ENCODE data around the gene PRSS12.

DNA sequence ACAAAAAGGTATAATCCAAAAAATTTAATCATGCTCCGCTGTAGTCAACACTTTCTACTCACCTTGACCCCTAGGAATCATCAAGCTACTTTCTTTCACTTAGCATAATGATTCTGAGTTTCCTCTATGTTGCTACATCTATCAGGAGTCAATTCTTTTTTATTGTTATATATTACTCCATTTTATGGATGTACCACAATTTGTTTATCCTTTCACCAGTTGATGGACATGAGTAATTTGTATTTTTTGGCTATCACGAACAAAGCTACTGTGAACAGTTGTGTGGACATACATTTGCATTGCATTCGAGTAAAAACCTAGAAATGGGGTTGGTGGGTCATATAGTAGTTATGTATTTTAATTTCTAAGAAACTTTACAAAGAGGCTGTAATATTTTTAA lies 102.9 kb downstream of the PRSS12 start:
- no peak for TF ChIP-seq MYC (IDR thresholded peaks at IDR 0.05; ENCODE audit: low read depth, low read length)
- TF ChIP-seq, protein P1, sequence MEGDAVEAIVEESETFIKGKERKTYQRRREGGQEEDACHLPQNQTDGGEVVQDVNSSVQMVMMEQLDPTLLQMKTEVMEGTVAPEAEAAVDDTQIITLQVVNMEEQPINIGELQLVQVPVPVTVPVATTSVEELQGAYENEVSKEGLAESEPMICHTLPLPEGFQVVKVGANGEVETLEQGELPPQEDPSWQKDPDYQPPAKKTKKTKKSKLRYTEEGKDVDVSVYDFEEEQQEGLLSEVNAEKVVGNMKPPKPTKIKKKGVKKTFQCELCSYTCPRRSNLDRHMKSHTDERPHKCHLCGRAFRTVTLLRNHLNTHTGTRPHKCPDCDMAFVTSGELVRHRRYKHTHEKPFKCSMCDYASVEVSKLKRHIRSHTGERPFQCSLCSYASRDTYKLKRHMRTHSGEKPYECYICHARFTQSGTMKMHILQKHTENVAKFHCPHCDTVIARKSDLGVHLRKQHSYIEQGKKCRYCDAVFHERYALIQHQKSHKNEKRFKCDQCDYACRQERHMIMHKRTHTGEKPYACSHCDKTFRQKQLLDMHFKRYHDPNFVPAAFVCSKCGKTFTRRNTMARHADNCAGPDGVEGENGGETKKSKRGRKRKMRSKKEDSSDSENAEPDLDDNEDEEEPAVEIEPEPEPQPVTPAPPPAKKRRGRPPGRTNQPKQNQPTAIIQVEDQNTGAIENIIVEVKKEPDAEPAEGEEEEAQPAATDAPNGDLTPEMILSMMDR (IDR thresholded peaks at IDR 0.05; ENCODE audit: low read depth, low read length): no peak
- TF ChIP-seq POLR2A (IDR thresholded peaks at IDR 0.05; ENCODE audit: extremely low read depth, insufficient read length): no peak
- TF ChIP-seq, protein P2, sequence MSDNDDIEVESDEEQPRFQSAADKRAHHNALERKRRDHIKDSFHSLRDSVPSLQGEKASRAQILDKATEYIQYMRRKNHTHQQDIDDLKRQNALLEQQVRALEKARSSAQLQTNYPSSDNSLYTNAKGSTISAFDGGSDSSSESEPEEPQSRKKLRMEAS (IDR thresholded peaks at IDR 0.05; ENCODE audit: low read depth, low read length): no peak

Measured in NB4 (cell line).